HepG2 (cell line): Measurements from ENCODE around the gene MRGPRF. TPM values are rescaled to one million over a fixed set of nuclear protein-coding genes. Genes with fewer than 3 reads are reported as not detected.

Source experiments
- ATAC-seq: fragments of 200-7000 bp; cut with Tn5 transposase; 3 replicates; pipeline ENCODE4 v1.9.1; 2020; ENCODE audit warnings: mild to moderate bottlenecking, moderate library complexity
- BruUV-seq: library from RNA; stranded (reverse); fragments of 400-500 nt; replicated peaks from 2 replicates; lab custom pipeline; 2021; lab: Mats Ljungman, UMichigan
- CTCF ChIA-PET: fragments of 300-600 bp; formaldehyde crosslinking; extraction: SDS; loops from one replicate; lab custom pipeline; 2021; ENCODE audit warnings: low total read pairs, inconsistent platforms, low intra/inter-chr PET ratio; lab: Yijun Ruan, JAX
- POLR2A ChIA-PET: fragments of 350-600 bp; sonication (Branson Sonifier 250); formaldehyde crosslinking; loops from one replicate; lab custom pipeline; 2020; ENCODE audit warnings: antibody characterized with exemption, inconsistent platforms; lab: Yijun Ruan, JAX
- DNase-seq: peaks from one replicate; pipeline ENCODE4 v3.0.0-alpha.2; 2015; ENCODE audit warnings: low spot score
- FAIRE-seq: peaks from 3 replicates; lab custom pipeline; 2011; peaks lifted over from hg19 to GRCh38; lab: Jason Lieb, UNC
- H2AFZ ChIP-seq: one replicate; pipeline ENCODE4 v1.6.1; 2011; ENCODE audit warnings: low read length, inconsistent platforms
- H3K27ac ChIP-seq: fragments of 300-600 bp; 3 replicates; pipeline ENCODE4 v1.8.0; 2011; ENCODE audit warnings: mixed run types, mild to moderate bottlenecking, mixed read lengths, low read length, inconsistent platforms; ENCODE audit not compliant: insufficient read depth; ENCODE audit errors: extremely low read length
- H3K27me3 ChIP-seq, 2 experiments: fragments of 200-600 bp in 1 of 2; 2 replicates in 1 of 2; 3 replicates in 1 of 2; pipeline versions ENCODE4 v1.6.0 to v1.8.0; 2011; ENCODE audit warnings: low read length in 2 of 2, mild to moderate bottlenecking in 2 of 2, moderate library complexity in 2 of 2, inconsistent platforms in 1 of 2; ENCODE audit not compliant: insufficient read depth in 2 of 2, control insufficient read depth in 1 of 2
- H3K36me3 ChIP-seq, 2 experiments: fragments of 200-600 bp in 1 of 2; replicated peaks in 1 of 2; 2 replicates in 1 of 2; 3 replicates in 1 of 2; pipeline versions ENCODE4 v1.5.1 to v1.8.0; 2011; ENCODE audit warnings: low read length in 2 of 2, inconsistent platforms in 1 of 2; ENCODE audit not compliant: insufficient read depth in 2 of 2, control insufficient read depth in 1 of 2
- H3K4me1 ChIP-seq: 2 replicates; pipeline ENCODE4 v1.5.1; 2012; ENCODE audit warnings: low read length, inconsistent platforms; ENCODE audit not compliant: insufficient read depth
- H3K4me2 ChIP-seq: 2 replicates; pipeline ENCODE4 v1.6.0; 2011; ENCODE audit warnings: low read depth, low read length, inconsistent platforms
- H3K4me3 ChIP-seq, 3 experiments: fragments of 200-600 bp in 1 of 3; sonication (generic), shearing (Covaris generic) in 1 of 3; replicated peaks in 1 of 3; 2 replicates each; pipeline ENCODE4 v1.5.1; 2011 to 2016; ENCODE audit warnings: low read length in 3 of 3, inconsistent platforms in 2 of 3, low read depth in 2 of 3, mild to moderate bottlenecking in 2 of 3, control low read depth in 1 of 3, mixed read lengths in 1 of 3; ENCODE audit not compliant: insufficient read depth in 1 of 3
- H3K79me2 ChIP-seq: one replicate; pipeline ENCODE4 v1.6.1; 2011; ENCODE audit warnings: low read length, inconsistent platforms; ENCODE audit not compliant: insufficient read depth
- H3K9ac ChIP-seq: 2 replicates; pipeline ENCODE4 v1.6.0; 2011; ENCODE audit warnings: mild to moderate bottlenecking, low read depth, low read length, inconsistent platforms; ENCODE audit not compliant: insufficient read depth
- H3K9me3 ChIP-seq: 2 replicates; pipeline ENCODE4 v1.5.1; 2012; ENCODE audit warnings: mild to moderate bottlenecking, low read length
- H4K20me1 ChIP-seq: 2 replicates; pipeline ENCODE4 v1.6.0; 2011; ENCODE audit warnings: inconsistent platforms, mild to moderate bottlenecking, low read length, moderate library complexity; ENCODE audit not compliant: insufficient read depth
- GATAD1 ChIP-seq: IDR thresholded peaks from 2 replicates; pipeline ENCODE4 v1.6.1; 2016; ENCODE audit warnings: missing genetic modification reagents, missing compliant biosample characterization
- GFI1 ChIP-seq: sonication (generic); formaldehyde crosslinking; IDR thresholded peaks from 2 replicates; pipeline ENCODE4 v1.5.0; 2020; ENCODE audit warnings: missing genetic modification reagents, mild to moderate bottlenecking, borderline replicate concordance
- RFX3 ChIP-seq: IDR thresholded peaks from 2 replicates; pipeline ENCODE4 v1.6.1; 2016; ENCODE audit warnings: missing biosample characterization, missing genetic modification reagents
- SP140L ChIP-seq: sonication (generic); formaldehyde crosslinking; IDR thresholded peaks from 2 replicates; pipeline ENCODE4 v1.4.0; 2020; ENCODE audit warnings: missing genetic modification reagents, borderline replicate concordance
- TAF1 ChIP-seq: sonication (generic); formaldehyde crosslinking; IDR thresholded peaks from 2 replicates; pipeline ENCODE4 v1.4.0; 2020; ENCODE audit warnings: missing genetic modification reagents
- ZNF274 ChIP-seq: sonication (generic); formaldehyde crosslinking; IDR thresholded peaks from 2 replicates; pipeline ENCODE4 v1.5.1; 2020; ENCODE audit warnings: mild to moderate bottlenecking, missing genetic modification reagents
- ZNF432 ChIP-seq: sonication (generic); formaldehyde crosslinking; IDR thresholded peaks from 2 replicates; pipeline ENCODE4 v1.5.0; 2020; ENCODE audit warnings: missing genetic modification reagents, mild to moderate bottlenecking, borderline replicate concordance
- WGBS: methylation state at CpG from one replicate; pipeline ENCODE4 v1.1.6; 2017; ENCODE audit warnings: low lambda C conversion rate; 5-methylcytosine and 5-hydroxymethylcytosine counted together
- in situ Hi-C: cut with HindIII; loops from 2 replicates; pipeline ENCODE4 v1.10.0; 2017; ENCODE audit warnings: low pct_unique_long_range_greater_than_20kb; ENCODE audit not compliant: extremely low pct_ligation_motif_present
- intact Hi-C: fragments of 100-400 bp; cut with micrococcal nuclease; formaldehyde crosslinking; loops from one replicate; pipeline ENCODE4 v1.10.0; 2022; ENCODE audit not compliant: unreplicated experiment
- polyA plus RNA-seq, 8 experiments: library from polyadenylated mRNA; depleted of rRNA in 3 of 8; stranded (reverse) in 7 of 8; unstranded in 1 of 8; fragments of >200 nt; fragmentation: Illumina TruSeq in 4 of 8; extraction: Trizol in 4 of 8; gene quantifications; 2 replicates each; pipeline versions ENCODE4 v1.2.1 to v1.2.3, GENCODE V29; 2011 to 2016; ENCODE audit warnings: low read depth in 4 of 8, missing spikeins in 1 of 8, mixed read lengths in 1 of 8; ENCODE audit not compliant: insufficient read depth in 1 of 8
- total RNA-seq, 5 experiments: library from RNA; depleted of rRNA; stranded (reverse); fragments of >200 nt; fragmentation: Illumina TruSeq; extraction: Trizol; gene quantifications; 2 replicates each; pipeline ENCODE4 v1.2.3, GENCODE V29; 2016; ENCODE audit warnings: low read depth in 1 of 5
- TF ChIP-seq, protein P1 (sequence below): sonication (generic); formaldehyde crosslinking; IDR thresholded peaks from 2 replicates; pipeline ENCODE4 v1.4.0; 2020; ENCODE audit warnings: mild to moderate bottlenecking, missing genetic modification reagents
- TF ChIP-seq, protein P2 (sequence below): sonication (generic); formaldehyde crosslinking; IDR thresholded peaks from 2 replicates; pipeline ENCODE4 v1.5.0; 2020; ENCODE audit warnings: missing genetic modification reagents
- TF ChIP-seq, protein P3 (sequence below): sonication (generic); formaldehyde crosslinking; IDR thresholded peaks from 2 replicates; pipeline ENCODE4 v1.5.0; 2020; ENCODE audit warnings: missing genetic modification reagents, mild to moderate bottlenecking, borderline replicate concordance
- TF ChIP-seq, protein P4 (sequence below): sonication (generic); IDR thresholded peaks from 2 replicates; pipeline ENCODE4 v1.6.1; 2016; ENCODE audit warnings: low read depth, borderline replicate concordance
- TF ChIP-seq, protein P5 (sequence below): sonication (generic); formaldehyde crosslinking; IDR thresholded peaks from 2 replicates; pipeline ENCODE4 v1.5.1; 2020; ENCODE audit warnings: mild to moderate bottlenecking, missing genetic modification reagents, moderate library complexity

MRGPRF gene
- total and polyA plus RNA-seq, 2 of the 13 experiments (the other 11 are each of a cell fraction or from before 2014, with no cell fraction given), result not detected

DNA sequence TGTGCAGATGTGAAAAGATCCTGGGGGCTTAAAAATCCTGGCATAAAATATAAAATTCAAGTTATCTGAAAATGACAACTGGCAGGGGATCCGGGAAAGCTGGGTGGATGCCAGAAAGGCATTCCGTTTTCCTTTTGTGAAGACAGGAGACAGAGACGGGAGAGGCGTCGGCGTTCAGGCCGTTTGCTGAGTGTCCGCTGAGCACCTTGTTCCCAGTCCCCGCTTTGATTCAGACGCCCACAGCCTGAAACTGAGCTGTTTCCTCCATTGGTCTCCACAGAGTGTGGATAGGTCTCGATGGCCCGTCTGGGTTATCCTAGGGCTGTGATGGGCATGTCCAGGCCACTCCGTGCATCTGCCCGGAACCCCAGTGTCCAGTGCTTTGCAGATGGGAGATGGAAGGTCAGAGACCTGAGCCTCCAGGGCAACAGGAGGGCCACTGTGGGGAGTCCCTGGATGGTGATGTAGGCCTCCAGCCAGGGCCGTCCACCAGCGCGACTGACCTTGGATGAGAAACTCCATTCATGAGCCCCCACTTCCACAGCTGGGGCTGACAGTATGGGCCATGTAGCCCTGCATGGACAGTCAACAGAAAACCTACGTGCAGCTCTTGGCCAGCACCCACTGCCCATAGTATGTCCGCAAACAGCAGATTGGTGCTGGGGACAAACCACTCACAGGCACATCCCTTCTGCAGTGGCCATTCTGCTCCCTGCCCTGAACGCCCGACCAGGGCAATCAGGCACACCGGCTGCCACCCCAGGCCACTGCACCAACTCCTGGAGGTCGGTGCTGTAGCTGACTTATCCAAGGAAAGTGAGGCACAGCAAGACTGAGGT lies 11.6 kb downstream of the MRGPRF start:
- H3K27me3 ChIP-seq, result peaks cover 4 to 69% of the 10 kb centered on the region in 2 experiments; a peak in 4 of 5 replicates
- FAIRE-seq (no peak), DNase-seq (no peak), ATAC-seq (no peak)
- H4K20me1 ChIP-seq, result no peaks in the 10 kb centered on the region
- H3K9ac ChIP-seq, result no peak overlapping the region
- H3K4me2 ChIP-seq, result no peak overlapping the region
- H3K27ac ChIP-seq, result no peak overlapping the region
- ChIA-PET CTCF (no interaction called here), POLR2A (interaction anchor here (1.2 kb wide), 1 partner anchor 47 kb away, joined by 3 read pairs; the partner anchor contains the start of gene TPCN2)
- peaks cover 7% of the 10 kb centered on the region for H3K4me1 ChIP-seq
- H3K9me3 ChIP-seq, result no peaks in the 10 kb centered on the region
- 39% methylated on average over 11 of the region's 23 CpGs for WGBS
- TF ChIP-seq, protein P1, sequence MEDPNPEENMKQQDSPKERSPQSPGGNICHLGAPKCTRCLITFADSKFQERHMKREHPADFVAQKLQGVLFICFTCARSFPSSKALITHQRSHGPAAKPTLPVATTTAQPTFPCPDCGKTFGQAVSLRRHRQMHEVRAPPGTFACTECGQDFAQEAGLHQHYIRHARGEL (CRISPR knock-in tag), result no peak
- TF ChIP-seq GATAD1 (CRISPR knock-in tag), result no peak
- no peak for TF ChIP-seq RFX3 (CRISPR knock-in tag)
- TF ChIP-seq ZNF432 (CRISPR knock-in tag), result no peak
- TF ChIP-seq, protein P2, sequence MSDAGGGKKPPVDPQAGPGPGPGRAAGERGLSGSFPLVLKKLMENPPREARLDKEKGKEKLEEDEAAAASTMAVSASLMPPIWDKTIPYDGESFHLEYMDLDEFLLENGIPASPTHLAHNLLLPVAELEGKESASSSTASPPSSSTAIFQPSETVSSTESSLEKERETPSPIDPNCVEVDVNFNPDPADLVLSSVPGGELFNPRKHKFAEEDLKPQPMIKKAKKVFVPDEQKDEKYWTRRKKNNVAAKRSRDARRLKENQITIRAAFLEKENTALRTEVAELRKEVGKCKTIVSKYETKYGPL (CRISPR knock-in tag), result no peak
- BruUV-seq, result no TSS peak
- intact Hi-C loops, result no loop called here
- no peak overlapping the region for H3K4me3 ChIP-seq
- H2AFZ ChIP-seq, result no peak overlapping the region
- in situ Hi-C loops, result no loop called here
- no peaks in the 10 kb centered on the region for H3K36me3 ChIP-seq
- H3K79me2 ChIP-seq, result no peaks in the 10 kb centered on the region

DNA sequence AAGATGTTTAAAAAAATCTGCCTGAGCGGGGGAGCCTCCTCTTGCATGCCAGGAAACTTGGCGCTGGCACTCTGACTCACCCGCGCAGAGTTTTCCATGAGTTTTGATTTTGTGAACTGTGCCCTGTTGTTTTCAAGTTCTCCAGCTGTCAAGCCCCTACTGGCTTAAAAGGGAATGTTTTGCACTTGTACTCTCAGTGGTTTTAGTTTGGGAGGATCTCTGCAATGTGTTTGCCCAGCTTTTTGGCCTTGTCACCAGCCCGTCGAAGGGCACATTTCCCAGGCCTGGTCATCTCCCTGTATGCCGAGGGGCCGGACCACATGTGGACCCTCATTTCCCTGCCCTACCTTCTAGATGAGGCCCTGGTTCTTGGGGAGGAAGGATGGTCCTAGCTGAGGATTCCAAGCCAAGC lies 12.2 kb downstream of the MRGPRF start:
- POLR2A ChIA-PET, result interaction anchor here (1.2 kb wide), 1 partner anchor 48 kb away, joined by 3 read pairs; the partner anchor contains the start of gene TPCN2
- no peaks in the 10 kb centered on the region for H3K36me3 ChIP-seq
- FAIRE-seq, result peak; percentile 50
- peak; percentile 80 for ATAC-seq
- 3% methylated on average over 8 of the region's 8 CpGs for WGBS
- H3K9ac ChIP-seq, result no peak overlapping the region
- H3K27ac ChIP-seq, result no peak overlapping the region
- CTCF ChIA-PET, result no interaction called here
- no peak overlapping the region for H3K4me2 ChIP-seq
- DNase-seq, result peak; percentile 57
- no peak overlapping the region for H3K4me3 ChIP-seq
- no peaks in the 10 kb centered on the region for H4K20me1 ChIP-seq
- H2AFZ ChIP-seq, result no peak overlapping the region
- intact Hi-C loops (no loop called here), in situ Hi-C loops (no loop called here)
- no peaks in the 10 kb centered on the region for H3K9me3 ChIP-seq
- H3K4me1 ChIP-seq, result peaks cover 6% of the 10 kb centered on the region
- no peaks in the 10 kb centered on the region for H3K79me2 ChIP-seq
- no TSS peak for BruUV-seq
- peaks cover 4 to 71% of the 10 kb centered on the region in 2 experiments; a peak in 4 of 5 replicates for H3K27me3 ChIP-seq
- TF ChIP-seq, protein P3, sequence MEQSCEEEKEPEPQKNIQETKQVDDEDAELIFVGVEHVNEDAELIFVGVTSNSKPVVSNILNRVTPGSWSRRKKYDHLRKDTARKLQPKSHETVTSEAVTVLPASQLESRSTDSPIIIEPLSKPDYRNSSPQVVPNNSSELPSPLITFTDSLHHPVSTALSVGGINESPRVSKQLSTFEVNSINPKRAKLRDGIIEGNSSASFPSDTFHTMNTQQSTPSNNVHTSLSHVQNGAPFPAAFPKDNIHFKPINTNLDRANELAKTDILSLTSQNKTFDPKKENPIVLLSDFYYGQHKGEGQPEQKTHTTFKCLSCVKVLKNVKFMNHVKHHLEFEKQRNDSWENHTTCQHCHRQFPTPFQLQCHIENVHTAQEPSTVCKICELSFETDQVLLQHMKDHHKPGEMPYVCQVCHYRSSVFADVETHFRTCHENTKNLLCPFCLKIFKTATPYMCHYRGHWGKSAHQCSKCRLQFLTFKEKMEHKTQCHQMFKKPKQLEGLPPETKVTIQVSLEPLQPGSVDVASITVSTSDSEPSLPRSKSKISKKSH, result no peak
- TF ChIP-seq, protein P4, sequence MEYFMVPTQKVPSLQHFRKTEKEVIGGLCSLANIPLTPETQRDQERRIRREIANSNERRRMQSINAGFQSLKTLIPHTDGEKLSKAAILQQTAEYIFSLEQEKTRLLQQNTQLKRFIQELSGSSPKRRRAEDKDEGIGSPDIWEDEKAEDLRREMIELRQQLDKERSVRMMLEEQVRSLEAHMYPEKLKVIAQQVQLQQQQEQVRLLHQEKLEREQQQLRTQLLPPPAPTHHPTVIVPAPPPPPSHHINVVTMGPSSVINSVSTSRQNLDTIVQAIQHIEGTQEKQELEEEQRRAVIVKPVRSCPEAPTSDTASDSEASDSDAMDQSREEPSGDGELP, result peak; percentile 46; the same call in 1 of the 2 replicates
- TF ChIP-seq, protein P5, sequence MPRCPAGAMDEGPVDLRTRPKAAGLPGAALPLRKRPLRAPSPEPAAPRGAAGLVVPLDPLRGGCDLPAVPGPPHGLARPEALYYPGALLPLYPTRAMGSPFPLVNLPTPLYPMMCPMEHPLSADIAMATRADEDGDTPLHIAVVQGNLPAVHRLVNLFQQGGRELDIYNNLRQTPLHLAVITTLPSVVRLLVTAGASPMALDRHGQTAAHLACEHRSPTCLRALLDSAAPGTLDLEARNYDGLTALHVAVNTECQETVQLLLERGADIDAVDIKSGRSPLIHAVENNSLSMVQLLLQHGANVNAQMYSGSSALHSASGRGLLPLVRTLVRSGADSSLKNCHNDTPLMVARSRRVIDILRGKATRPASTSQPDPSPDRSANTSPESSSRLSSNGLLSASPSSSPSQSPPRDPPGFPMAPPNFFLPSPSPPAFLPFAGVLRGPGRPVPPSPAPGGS (CRISPR knock-in tag), result no peak
- TF ChIP-seq ZNF274 (CRISPR knock-in tag) (no peak), TAF1 (CRISPR knock-in tag) (no peak), SP140L (CRISPR knock-in tag) (no peak), GFI1 (no peak)
